Panc1 (cell line): ENCODE results near the gene BICD2. TPM values are rescaled to one million over a fixed set of nuclear protein-coding genes. Genes with fewer than 3 reads are reported as not detected.

Experiments used
- ATAC-seq: fragments of 200-7000 bp; cut with Tn5 transposase; 2 replicates; pipeline ENCODE4 v1.9.1; 2020; ENCODE audit warnings: mild to moderate bottlenecking, moderate library complexity
- BruUV-seq: library from RNA; stranded (reverse); fragments of 400-500 nt; replicated peaks from 2 replicates; lab custom pipeline; 2021; lab: Mats Ljungman, UMichigan
- CTCF ChIA-PET: fragments of 300-600 bp; sonication (Branson Sonifier 250); formaldehyde crosslinking; loops from one replicate; lab custom pipeline; 2022; ENCODE audit warnings: antibody characterized with exemption; lab: Charles Lee
- POLR2A ChIA-PET: fragments of 300-600 bp; sonication (Branson Sonifier 250); formaldehyde crosslinking; loops from one replicate; lab custom pipeline; 2022; ENCODE audit warnings: antibody characterized with exemption; lab: Charles Lee
- DNase-seq: peaks from one replicate; pipeline ENCODE4 v3.0.0-alpha.2; 2010; ENCODE audit warnings: low read depth, low spot score
- H3K27ac ChIP-seq: 2 replicates; pipeline ENCODE4 v1.5.1; 2011; ENCODE audit warnings: mild to moderate bottlenecking, low read length, inconsistent platforms
- H3K27me3 ChIP-seq: fragments of 200-500 bp; sonication (Bioruptor generic); 2 replicates; pipeline ENCODE4 v1.6.0; 2014; ENCODE audit warnings: low read length, inconsistent platforms; ENCODE audit not compliant: control insufficient read depth, insufficient read depth
- H3K36me3 ChIP-seq: fragments of 200-500 bp; sonication (Bioruptor generic); 2 replicates; pipeline ENCODE4 v1.5.1; 2014; ENCODE audit warnings: inconsistent platforms, mild to moderate bottlenecking, low read length, moderate library complexity; ENCODE audit not compliant: control insufficient read depth, insufficient read depth
- H3K4me1 ChIP-seq: 2 replicates; pipeline ENCODE4 v1.5.1; 2011; ENCODE audit warnings: inconsistent platforms, mild to moderate bottlenecking, low read length, moderate library complexity; ENCODE audit not compliant: control insufficient read depth, insufficient read depth
- H3K4me3 ChIP-seq, 2 experiments: 2 replicates each; pipeline ENCODE4 v1.5.1; 2011 to 2012; ENCODE audit warnings: low read depth in 2 of 2, low read length in 2 of 2, mild to moderate bottlenecking in 2 of 2, inconsistent platforms in 1 of 2, moderate library complexity in 1 of 2
- H3K9me3 ChIP-seq: fragments of 200-500 bp; sonication (Bioruptor generic); 2 replicates; pipeline ENCODE4 v1.5.1; 2014; ENCODE audit warnings: low read depth, mild to moderate bottlenecking, inconsistent platforms, low read length, moderate library complexity; ENCODE audit not compliant: control insufficient read depth, insufficient read depth
- POLR2AphosphoS5 ChIP-seq: IDR thresholded peaks from 2 replicates; pipeline ENCODE4 v1.6.1; 2012; ENCODE audit warnings: mild to moderate bottlenecking, low read depth, low read length, moderate library complexity
- SIN3A ChIP-seq: IDR thresholded peaks from 2 replicates; pipeline ENCODE4 v1.6.1; 2012; ENCODE audit warnings: low read depth, mild to moderate bottlenecking, low read length, moderate library complexity, borderline replicate concordance; ENCODE audit not compliant: insufficient read depth
- TCF7L2 ChIP-seq: IDR thresholded peaks from 2 replicates; pipeline ENCODE4 v1.6.1; 2011; ENCODE audit warnings: mild to moderate bottlenecking, low read depth, low read length, inconsistent platforms
- in situ Hi-C: cut with HindIII; loops from 2 replicates; pipeline ENCODE4 v1.10.0; 2016; ENCODE audit warnings: low sequenced_read_pairs, low pct_unique_long_range_greater_than_20kb
- intact Hi-C: fragments of 100-400 bp; cut with micrococcal nuclease; formaldehyde crosslinking; loops from one replicate; pipeline ENCODE4 v1.10.0; 2022; ENCODE audit not compliant: unreplicated experiment
- total RNA-seq: library from RNA; stranded (reverse); gene quantifications from one replicate; pipeline ENCODE4 v1.2.1, GENCODE V29; 2021; ENCODE audit not compliant: unreplicated experiment
- TF ChIP-seq, protein P1 (sequence below): fragments of 450-650 bp; IDR thresholded peaks from 2 replicates; pipeline ENCODE4 v1.5.1; 2017; ENCODE audit warnings: mild to moderate bottlenecking
- TF ChIP-seq, protein P2 (sequence below), 2 experiments: IDR thresholded peaks; 2 replicates each; pipeline ENCODE4 v1.6.1; 2011 to 2012; ENCODE audit warnings: low read depth in 2 of 2, control low read depth in 1 of 2, low read length in 1 of 2, mild to moderate bottlenecking in 1 of 2, moderate library complexity in 1 of 2; ENCODE audit not compliant: insufficient read depth in 1 of 2

Gene BICD2
- total RNA-seq, 1 experiment from 2014 or later = 17.3 TPM

DNA sequence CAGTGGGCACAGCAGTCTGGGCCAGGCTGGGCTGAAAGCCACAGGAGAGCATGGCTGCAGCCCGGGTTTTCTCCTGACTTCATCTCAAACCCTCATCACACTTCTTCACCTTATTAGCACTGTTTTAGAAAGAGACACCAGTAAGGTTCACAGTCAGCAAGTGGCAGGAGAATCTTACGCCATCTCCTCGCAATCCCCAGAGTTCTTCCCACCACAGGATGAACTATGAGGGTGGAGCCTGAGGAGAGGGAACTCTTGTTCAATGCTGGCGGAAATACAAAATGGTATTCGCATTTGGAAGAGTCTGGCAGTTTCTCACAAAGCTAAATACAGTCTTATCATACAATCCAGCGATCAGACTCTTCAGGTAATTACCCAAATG, 14.7 kb downstream of the BICD2 start:
- intact Hi-C loops = no loop called here
- BruUV-seq = no TSS peak
- H3K4me3 ChIP-seq = no peak overlapping the region
- ATAC-seq = no peak
- ChIA-PET POLR2A (no interaction called here), CTCF (no interaction called here)
- no peak overlapping the region for H3K27ac ChIP-seq
- H3K36me3 ChIP-seq = no peaks in the 10 kb centered on the region
- TF ChIP-seq POLR2AphosphoS5 = no peak
- TF ChIP-seq, protein P1, sequence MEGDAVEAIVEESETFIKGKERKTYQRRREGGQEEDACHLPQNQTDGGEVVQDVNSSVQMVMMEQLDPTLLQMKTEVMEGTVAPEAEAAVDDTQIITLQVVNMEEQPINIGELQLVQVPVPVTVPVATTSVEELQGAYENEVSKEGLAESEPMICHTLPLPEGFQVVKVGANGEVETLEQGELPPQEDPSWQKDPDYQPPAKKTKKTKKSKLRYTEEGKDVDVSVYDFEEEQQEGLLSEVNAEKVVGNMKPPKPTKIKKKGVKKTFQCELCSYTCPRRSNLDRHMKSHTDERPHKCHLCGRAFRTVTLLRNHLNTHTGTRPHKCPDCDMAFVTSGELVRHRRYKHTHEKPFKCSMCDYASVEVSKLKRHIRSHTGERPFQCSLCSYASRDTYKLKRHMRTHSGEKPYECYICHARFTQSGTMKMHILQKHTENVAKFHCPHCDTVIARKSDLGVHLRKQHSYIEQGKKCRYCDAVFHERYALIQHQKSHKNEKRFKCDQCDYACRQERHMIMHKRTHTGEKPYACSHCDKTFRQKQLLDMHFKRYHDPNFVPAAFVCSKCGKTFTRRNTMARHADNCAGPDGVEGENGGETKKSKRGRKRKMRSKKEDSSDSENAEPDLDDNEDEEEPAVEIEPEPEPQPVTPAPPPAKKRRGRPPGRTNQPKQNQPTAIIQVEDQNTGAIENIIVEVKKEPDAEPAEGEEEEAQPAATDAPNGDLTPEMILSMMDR = no peak
- no peak for TF ChIP-seq SIN3A
- TF ChIP-seq, protein P2, sequence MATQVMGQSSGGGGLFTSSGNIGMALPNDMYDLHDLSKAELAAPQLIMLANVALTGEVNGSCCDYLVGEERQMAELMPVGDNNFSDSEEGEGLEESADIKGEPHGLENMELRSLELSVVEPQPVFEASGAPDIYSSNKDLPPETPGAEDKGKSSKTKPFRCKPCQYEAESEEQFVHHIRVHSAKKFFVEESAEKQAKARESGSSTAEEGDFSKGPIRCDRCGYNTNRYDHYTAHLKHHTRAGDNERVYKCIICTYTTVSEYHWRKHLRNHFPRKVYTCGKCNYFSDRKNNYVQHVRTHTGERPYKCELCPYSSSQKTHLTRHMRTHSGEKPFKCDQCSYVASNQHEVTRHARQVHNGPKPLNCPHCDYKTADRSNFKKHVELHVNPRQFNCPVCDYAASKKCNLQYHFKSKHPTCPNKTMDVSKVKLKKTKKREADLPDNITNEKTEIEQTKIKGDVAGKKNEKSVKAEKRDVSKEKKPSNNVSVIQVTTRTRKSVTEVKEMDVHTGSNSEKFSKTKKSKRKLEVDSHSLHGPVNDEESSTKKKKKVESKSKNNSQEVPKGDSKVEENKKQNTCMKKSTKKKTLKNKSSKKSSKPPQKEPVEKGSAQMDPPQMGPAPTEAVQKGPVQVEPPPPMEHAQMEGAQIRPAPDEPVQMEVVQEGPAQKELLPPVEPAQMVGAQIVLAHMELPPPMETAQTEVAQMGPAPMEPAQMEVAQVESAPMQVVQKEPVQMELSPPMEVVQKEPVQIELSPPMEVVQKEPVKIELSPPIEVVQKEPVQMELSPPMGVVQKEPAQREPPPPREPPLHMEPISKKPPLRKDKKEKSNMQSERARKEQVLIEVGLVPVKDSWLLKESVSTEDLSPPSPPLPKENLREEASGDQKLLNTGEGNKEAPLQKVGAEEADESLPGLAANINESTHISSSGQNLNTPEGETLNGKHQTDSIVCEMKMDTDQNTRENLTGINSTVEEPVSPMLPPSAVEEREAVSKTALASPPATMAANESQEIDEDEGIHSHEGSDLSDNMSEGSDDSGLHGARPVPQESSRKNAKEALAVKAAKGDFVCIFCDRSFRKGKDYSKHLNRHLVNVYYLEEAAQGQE (IDR thresholded peaks at IDR 0.05; ENCODE audit: insufficient read depth in 1 of 2, low read depth in 2 of 2, low read length in 1 of 2) = no peak
- TF ChIP-seq TCF7L2 = no peak
- no peaks in the 10 kb centered on the region for H3K9me3 ChIP-seq
- no peak for DNase-seq
- in situ Hi-C loops = no loop called here
- no peaks in the 10 kb centered on the region for H3K4me1 ChIP-seq
- H3K27me3 ChIP-seq = no peaks in the 10 kb centered on the region

DNA sequence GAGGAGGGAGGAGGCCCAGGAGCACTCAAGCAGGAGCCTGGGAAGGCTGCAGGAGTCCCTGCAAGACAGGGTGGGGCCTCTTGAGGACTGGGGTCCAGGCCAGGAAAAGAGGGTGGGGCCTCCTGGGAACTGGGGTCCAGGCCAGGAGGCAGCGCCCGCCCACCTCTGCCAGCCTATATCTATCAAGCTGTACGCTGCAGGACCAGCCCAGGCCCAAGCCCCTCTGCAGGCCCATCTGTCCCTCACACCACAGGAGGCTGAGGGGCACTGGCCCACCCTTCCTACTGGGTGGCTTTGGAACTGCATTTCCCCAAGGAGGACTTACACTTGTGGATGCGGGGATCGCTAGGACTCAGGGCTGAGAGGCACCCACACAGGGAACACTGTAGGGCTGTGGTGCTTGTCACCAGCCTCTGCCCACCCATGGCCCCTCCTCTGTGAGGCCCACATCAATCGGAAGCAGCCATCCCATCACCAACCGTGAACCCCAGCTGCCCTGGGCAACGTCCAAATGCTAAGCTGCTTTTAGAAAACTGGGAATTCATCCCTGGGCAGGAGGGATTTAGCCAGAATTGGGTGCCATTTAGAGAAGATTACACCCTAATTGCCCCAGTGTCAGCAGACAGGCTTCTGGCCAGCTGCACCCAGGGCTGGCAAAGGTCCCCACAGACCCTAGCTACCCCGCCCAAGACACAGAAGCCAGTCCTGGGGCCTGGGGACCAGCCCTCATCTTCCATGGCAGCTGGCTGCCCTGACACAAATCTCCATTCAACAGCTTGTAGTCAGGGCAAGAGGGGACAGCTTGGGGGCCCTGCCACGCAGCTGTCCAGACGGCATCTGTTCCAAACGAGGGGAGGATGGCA, 15.3 kb downstream of the BICD2 start:
- ATAC-seq (no peak), DNase-seq (no peak)
- no peak overlapping the region for H3K27ac ChIP-seq
- TF ChIP-seq, protein P2 (IDR thresholded peaks at IDR 0.05; ENCODE audit: insufficient read depth in 1 of 2, low read depth in 2 of 2, low read length in 1 of 2) = no peak
- POLR2A ChIA-PET = no interaction called here
- no peaks in the 10 kb centered on the region for H3K9me3 ChIP-seq
- intact Hi-C loops (no loop called here), in situ Hi-C loops (no loop called here)
- CTCF ChIA-PET = no interaction called here
- no peak overlapping the region for H3K4me3 ChIP-seq
- no TSS peak for BruUV-seq
- H3K27me3 ChIP-seq = no peaks in the 10 kb centered on the region
- H3K4me1 ChIP-seq = no peaks in the 10 kb centered on the region
- H3K36me3 ChIP-seq = no peaks in the 10 kb centered on the region
